GM19467 (cell line): ENCODE data around the gene ENDOG.
"Not testable (repeated sequence)": the region's sequence is repeated elsewhere in the genome, so short reads cannot be mapped to it uniquely, and the experiment has no call there.

Experiments used
- ATAC-seq: cut with Tn5 transposase; IDR thresholded peaks from one replicate; pipeline ENCODE4 v1.9.1; 2021; ENCODE audit warnings: mild to moderate bottlenecking, moderate library complexity; ENCODE audit not compliant: unreplicated experiment

ENDOG gene

GRCh38 chr9:128828267-128828666, 10.0 kb downstream of the ENDOG start:
- no peak for ATAC-seq

GRCh38 chr9:128828719-128829452, 10.6 kb downstream of the ENDOG start:
- peak; percentile 8 for ATAC-seq

- peak; percentile 97 for ATAC-seq
Measured at GRCh38 chr9:128829477-128830251, 11.4 kb downstream of the ENDOG start, which contains the start of gene SPOUT1. Gene SPOUT1, minus strand, starts transcription at chr9:128829794. Its CDS starts 14 bp downstream, at chr9:128829780.

GRCh38 chr9:128833696-128834095, 15.4 kb downstream of the ENDOG start:
- ATAC-seq: no peak

GRCh38 chr9:128835246-128836210, 17.2 kb downstream of the ENDOG start:
- ATAC-seq: no peak

- ATAC-seq: no peak
Measured at GRCh38 chr9:128836509-128837145, 18.3 kb downstream of the ENDOG start.

GRCh38 chr9:128838338-128838737, 20.0 kb downstream of the ENDOG start:
- ATAC-seq: no peak

GRCh38 chr9:128840524-128840923, 22.2 kb downstream of the ENDOG start:
- no peak for ATAC-seq

GRCh38 chr9:128841694-128842492, 23.6 kb downstream of the ENDOG start:
- no peak for ATAC-seq

- not testable (repeated sequence) for ATAC-seq
Measured at GRCh38 chr9:128843171-128843570, 24.9 kb downstream of the ENDOG start.

- no peak for ATAC-seq
Measured at GRCh38 chr9:128845186-128845931, 27.1 kb downstream of the ENDOG start.

- no peak for ATAC-seq
Measured at GRCh38 chr9:128846680-128847030, 28.4 kb downstream of the ENDOG start.

GRCh38 chr9:128847803-128848202, 29.5 kb downstream of the ENDOG start:
- ATAC-seq: no peak

- ATAC-seq: not testable (repeated sequence)
Measured at GRCh38 chr9:128851024-128851423, 32.7 kb downstream of the ENDOG start.

GRCh38 chr9:128851779-128852600, 33.7 kb downstream of the ENDOG start:
- not testable (repeated sequence) for ATAC-seq

GRCh38 chr9:128852646-128853045, 34.3 kb downstream of the ENDOG start:
- ATAC-seq: not testable (repeated sequence)

- ATAC-seq: not testable (repeated sequence)
Measured at GRCh38 chr9:128854454-128854853, 36.2 kb downstream of the ENDOG start.

GRCh38 chr9:128858476-128858875, 40.2 kb downstream of the ENDOG start:
- not testable (repeated sequence) for ATAC-seq
